Liver (tissue), 9 donors: Measurements from ENCODE around the gene ZNF146. TPM values are rescaled to one million over a fixed set of nuclear protein-coding genes. Genes with fewer than 3 reads are reported as not detected.

Source experiments
- DNase-seq: peaks from one replicate; pipeline ENCODE4 v3.0.0-alpha.2; 2017; ENCODE audit warnings: low spot score
- H3K27ac ChIP-seq, 2 donors: one replicate each; pipeline ENCODE4 v1.7.0; 2013; ENCODE audit warnings: inconsistent platforms in 2 of 2, low read length in 2 of 2, control low read depth in 1 of 2, low read depth in 1 of 2, mild to moderate bottlenecking in 1 of 2
- H3K27me3 ChIP-seq, 4 donors: one replicate each; pipeline versions ENCODE4 v1.6.1 to v1.7.0; 2013; ENCODE audit warnings: low read length in 3 of 4, inconsistent platforms in 1 of 4, mild to moderate bottlenecking in 1 of 4, moderate library complexity in 1 of 4; ENCODE audit not compliant: control insufficient read depth in 4 of 4, insufficient read depth in 4 of 4
- H3K36me3 ChIP-seq, 4 donors: one replicate each; pipeline versions ENCODE4 v1.6.1 to v1.7.0; 2013; ENCODE audit warnings: low read length in 3 of 4, mild to moderate bottlenecking in 3 of 4, low read depth in 1 of 4, moderate library complexity in 1 of 4; ENCODE audit not compliant: control insufficient read depth in 4 of 4, insufficient read depth in 3 of 4
- H3K4me1 ChIP-seq, 4 donors: one replicate each; pipeline versions ENCODE4 v1.6.1 to v1.7.0; 2013; ENCODE audit warnings: low read length in 3 of 4, mild to moderate bottlenecking in 3 of 4, moderate library complexity in 1 of 4; ENCODE audit not compliant: control insufficient read depth in 4 of 4, insufficient read depth in 4 of 4
- H3K4me3 ChIP-seq, 3 donors: one replicate each; pipeline versions ENCODE4 v1.6.1 to v1.7.0; 2013; ENCODE audit warnings: low read length in 3 of 3, control low read depth in 1 of 3, low read depth in 1 of 3, mild to moderate bottlenecking in 1 of 3
- H3K9ac ChIP-seq, 2 donors: one replicate each; pipeline ENCODE4 v1.7.0; 2013; ENCODE audit warnings: low read length in 2 of 2, mild to moderate bottlenecking in 2 of 2, moderate library complexity in 2 of 2, control low read depth in 1 of 2, low read depth in 1 of 2
- H3K9me3 ChIP-seq, 4 donors: one replicate each; pipeline versions ENCODE4 v1.6.1 to v1.7.0; 2013; ENCODE audit warnings: low read length in 3 of 4; ENCODE audit not compliant: control insufficient read depth in 4 of 4
- ATF3 ChIP-seq: IDR thresholded peaks from 2 replicates; pipeline ENCODE4 v1.6.1; 2016; ENCODE audit warnings: antibody characterized with exemption
- CTCF ChIP-seq: fragments of 150-350 bp; IDR thresholded peaks from 2 replicates; pipeline ENCODE4 v1.5.1; 2017; ENCODE audit warnings: improper control_type of control experiment, low read depth, low read length; ENCODE audit not compliant: missing input control
- EGR1 ChIP-seq, 2 donors: IDR thresholded peaks; 2 replicates each; pipeline ENCODE4 v1.6.1; 2016 to 2018; ENCODE audit warnings: antibody characterized with exemption in 2 of 2, low read depth in 2 of 2
- FOXA1 ChIP-seq: IDR thresholded peaks from 2 replicates; pipeline ENCODE4 v1.6.1; 2016; ENCODE audit warnings: antibody characterized with exemption
- FOXA2 ChIP-seq: IDR thresholded peaks from 2 replicates; pipeline ENCODE4 v1.6.1; 2016; ENCODE audit warnings: antibody characterized with exemption
- GABPA ChIP-seq, 2 donors: IDR thresholded peaks in 1 of 2; conservative IDR thresholded peaks in 1 of 2; 2 replicates each; pipeline ENCODE4 v1.6.1; 2016; ENCODE audit warnings: antibody characterized with exemption in 2 of 2, mild to moderate bottlenecking in 1 of 2, moderate library complexity in 1 of 2
- HNF4A ChIP-seq, 2 donors: conservative IDR thresholded peaks; 2 replicates each; pipeline ENCODE4 v1.6.1; 2016; ENCODE audit warnings: antibody characterized with exemption in 2 of 2, mild to moderate bottlenecking in 2 of 2
- HNF4G ChIP-seq: IDR thresholded peaks from 2 replicates; pipeline ENCODE4 v1.6.1; 2016; ENCODE audit warnings: antibody characterized with exemption
- JUND ChIP-seq, 2 donors: IDR thresholded peaks; 2 replicates each; pipeline ENCODE4 v1.6.1; 2016; ENCODE audit warnings: antibody characterized with exemption in 2 of 2
- MAX ChIP-seq: IDR thresholded peaks from 2 replicates; pipeline ENCODE4 v1.6.1; 2016; ENCODE audit warnings: antibody characterized with exemption
- NR2F2 ChIP-seq: IDR thresholded peaks from 2 replicates; pipeline ENCODE4 v1.6.1; 2016; ENCODE audit warnings: antibody characterized with exemption
- RAD21 ChIP-seq, 2 donors: IDR thresholded peaks; 2 replicates each; pipeline ENCODE4 v1.6.1; 2016; ENCODE audit warnings: antibody characterized with exemption in 2 of 2, mild to moderate bottlenecking in 2 of 2
- REST ChIP-seq: IDR thresholded peaks from 2 replicates; pipeline ENCODE4 v1.6.1; 2016; ENCODE audit warnings: antibody characterized with exemption, mild to moderate bottlenecking
- RXRA ChIP-seq, 2 donors: IDR thresholded peaks; 2 replicates each; pipeline ENCODE4 v1.6.1; 2017 to 2018; ENCODE audit warnings: antibody characterized with exemption in 2 of 2, mild to moderate bottlenecking in 1 of 2
- TAF1 ChIP-seq: conservative IDR thresholded peaks from 2 replicates; pipeline ENCODE4 v1.6.1; 2016; ENCODE audit warnings: antibody characterized with exemption, mild to moderate bottlenecking
- YY1 ChIP-seq: IDR thresholded peaks from 2 replicates; pipeline ENCODE4 v1.6.1; 2016; ENCODE audit warnings: antibody characterized with exemption, mild to moderate bottlenecking
- ZBTB33 ChIP-seq: IDR thresholded peaks from 2 replicates; pipeline ENCODE4 v1.6.1; 2016; ENCODE audit warnings: antibody characterized with exemption
- WGBS: extraction: QIAGEN DNeasy Blood & Tissue Kit; methylation state at CpG from one replicate; pipeline ENCODE4 v1.1.7; 2013; 5-methylcytosine and 5-hydroxymethylcytosine counted together
- polyA plus RNA-seq, 2 donors: library from polyadenylated mRNA; stranded (reverse) in 1 of 2; unstranded in 1 of 2; fragments of 200-250 nt in 1 of 2; fragments of >200 nt in 1 of 2; fragmentation: Nextera tagmentation in 1 of 2; extraction: Ambion mirVana in 1 of 2; gene quantifications; one replicate each; pipeline versions ENCODE4 v1.2.1 to v1.2.3, GENCODE V29; 2013 to 2015
- total RNA-seq, 2 donors: library from RNA; depleted of rRNA; stranded (reverse); fragments of >200 nt; gene quantifications; one replicate each; pipeline ENCODE4 v1.2.3, GENCODE V29; 2014
- donor health status: healthy.
- donor health status: healthy.
- donor health status: healthy.
- donor health status: healthy.
- donor health status: healthy.

ZNF146 gene
- total and polyA plus RNA-seq, 4 donors = 16.6 to 48.6 (median 24.1) TPM

GRCh38 chr19:36236304-36236945, 21.5 kb downstream of the ZNF146 start:
- peak overlapping the region in 2 of 3 donors; percentile 40 to 66 for H3K4me3 ChIP-seq
- H3K9me3 ChIP-seq = peaks cover 31 to 61% (median 45%) of the 10 kb centered on the region in 4 donors
- H3K9ac ChIP-seq = no peak overlapping the region
- TF ChIP-seq ATF3 (no peak), RAD21 (IDR thresholded peaks at IDR 0.05) (no peak), NR2F2 (no peak), TAF1 (no peak), HNF4G (no peak), REST (no peak), FOXA1 (no peak), JUND (IDR thresholded peaks at IDR 0.05) (no peak), HNF4A (conservative IDR thresholded peaks at IDR 0.05) (no peak), RXRA (IDR thresholded peaks at IDR 0.05) (no peak), ZBTB33 (no peak), MAX (no peak), YY1 (no peak), FOXA2 (no peak), GABPA (IDR thresholded peaks at IDR 0.05 in 1 of 2, conservative IDR thresholded peaks at IDR 0.05 in 1 of 2) (no peak), CTCF (no peak), EGR1 (IDR thresholded peaks at IDR 0.05; ENCODE audit: low read depth in 2 of 2) (no peak)
- no peaks in the 10 kb centered on the region for H3K4me1 ChIP-seq
- no peaks in the 10 kb centered on the region for H3K27me3 ChIP-seq
- peaks cover 37 to 72% (median 59%) of the 10 kb centered on the region in 4 donors for H3K36me3 ChIP-seq
- DNase-seq = no peak
- 98% methylated on average over 6 of the region's 6 CpGs for WGBS
- no peak overlapping the region for H3K27ac ChIP-seq
